Stimulated activated CD8-positive, alpha-beta memory T cell treated with anti-CD3 and anti-CD28 coated beads, Interleukin-15, amount 100 ng/mL, for 24 hours (primary cell): Measurements from ENCODE around the gene CCDC107.
A peak's percentile ranks its signal among the peaks of the same experiment; 100 is the strongest.
"Not testable (repeated sequence)": the region's sequence is repeated elsewhere in the genome, so short reads cannot be mapped to it uniquely, and the experiment has no call there.

Source experiments
- DNase-seq: peaks from one replicate; pipeline ENCODE4 v3.0.0-alpha.2; 2020; ENCODE audit warnings: low read depth

The CCDC107 gene

GRCh38 chr9:35658137-35658967 is at the start of gene CCDC107:
Gene CCDC107 (plus strand): TSS chr9:35658292. CDS start chr9:35658380, 88 bp downstream.
- DNase-seq, result peak; percentile 72

GRCh38 chr9:35609001-35609819 is 48.9 kb upstream of the CCDC107 start:
- DNase-seq, result no peak

GRCh38 chr9:35609820-35610163 is 48.3 kb upstream of the CCDC107 start:
- DNase-seq, result no peak

GRCh38 chr9:35611230-35611797 is 46.8 kb upstream of the CCDC107 start:
- DNase-seq, result no peak

GRCh38 chr9:35612066-35612465 is 46.0 kb upstream of the CCDC107 start:
- DNase-seq, result not testable (repeated sequence)

- no peak for DNase-seq
Measured at GRCh38 chr9:35612843-35613242, 45.2 kb upstream of the CCDC107 start.

GRCh38 chr9:35615981-35616680 is 42.0 kb upstream of the CCDC107 start:
- DNase-seq, result no peak

GRCh38 chr9:35616681-35617459 is 41.2 kb upstream of the CCDC107 start:
- peak; percentile 36 for DNase-seq

GRCh38 chr9:35617548-35617947 is 40.5 kb upstream of the CCDC107 start:
- no peak for DNase-seq

GRCh38 chr9:35618325-35618727 is 39.8 kb upstream of the CCDC107 start, which contains the start of gene CD72:
Gene CD72 (minus strand): TSS chr9:35618413. CDS start chr9:35618303, 110 bp downstream.
- DNase-seq, result no peak

- no peak for DNase-seq
Measured at GRCh38 chr9:35618854-35619799, 39.0 kb upstream of the CCDC107 start.

- DNase-seq, result no peak
Measured at GRCh38 chr9:35619800-35620158, 38.3 kb upstream of the CCDC107 start.

- DNase-seq, result no peak
Measured at GRCh38 chr9:35627575-35627974, 30.5 kb upstream of the CCDC107 start.

- no peak for DNase-seq
Measured at GRCh38 chr9:35628389-35628991, 29.6 kb upstream of the CCDC107 start.

- DNase-seq, result no peak
Measured at GRCh38 chr9:35629597-35629996, 28.5 kb upstream of the CCDC107 start.

GRCh38 chr9:35635730-35636129 is 22.4 kb upstream of the CCDC107 start:
- DNase-seq, result no peak

GRCh38 chr9:35636135-35636876 is 21.8 kb upstream of the CCDC107 start:
- no peak for DNase-seq

- DNase-seq, result not testable (repeated sequence)
Measured at GRCh38 chr9:35636877-35637246, 21.2 kb upstream of the CCDC107 start.

GRCh38 chr9:35637427-35637955 is 20.6 kb upstream of the CCDC107 start:
- not testable (repeated sequence) for DNase-seq
